Spinal cord (tissue), 10 donors: ENCODE results near the gene DYNLT2. TPM values are rescaled to one million over a fixed set of nuclear protein-coding genes. Genes with fewer than 3 reads are reported as not detected.

Experiments
- DNase-seq, 6 donors: peaks; one replicate each; pipeline versions ENCODE4 v3.0.0 to v3.0.0-alpha.2; 2013 to 2015; ENCODE audit warnings: low spot score in 6 of 6, low read depth in 4 of 6
- H3K27ac ChIP-seq: one replicate; pipeline ENCODE4 v1.5.1; 2013; ENCODE audit warnings: low read depth, low read length, control low read depth
- H3K27me3 ChIP-seq: one replicate; pipeline ENCODE4 v1.6.1; 2013; ENCODE audit warnings: low read length; ENCODE audit not compliant: control insufficient read depth, insufficient read depth
- H3K36me3 ChIP-seq: one replicate; pipeline ENCODE4 v1.6.1; 2013; ENCODE audit warnings: low read length; ENCODE audit not compliant: control insufficient read depth, insufficient read depth
- H3K4me1 ChIP-seq: one replicate; pipeline ENCODE4 v1.6.1; 2013; ENCODE audit warnings: low read length; ENCODE audit not compliant: control insufficient read depth, insufficient read depth
- H3K4me3 ChIP-seq: one replicate; pipeline ENCODE4 v1.5.1; 2013; ENCODE audit warnings: low read depth, low read length, control low read depth
- H3K9me3 ChIP-seq: one replicate; pipeline ENCODE4 v1.6.1; 2013; ENCODE audit warnings: low read length; ENCODE audit not compliant: control insufficient read depth, insufficient read depth
- WGBS: methylation state at CpG from one replicate; pipeline ENCODE4 v1.1.5; 2013; ENCODE audit warnings: missing lambda C conversion rate; ENCODE audit not compliant: insufficient coverage; 5-methylcytosine and 5-hydroxymethylcytosine counted together
- polyA plus RNA-seq, 2 donors: library from polyadenylated mRNA; unstranded; fragments of 120-200 nt; gene quantifications; one replicate each; pipeline ENCODE4 v1.2.1, GENCODE V29; 2013; ENCODE audit not compliant: insufficient read length in 2 of 2
- total RNA-seq, 2 donors: library from RNA; depleted of rRNA in 1 of 2; stranded (reverse); fragments of 120-200 nt in 1 of 2; fragments of >200 nt in 1 of 2; gene quantifications; one replicate each; pipeline versions ENCODE4 v1.2.3 to v1.2.4, GENCODE V29; 2013 to 2014
- donor health status: healthy.

The DYNLT2 gene
- total and polyA plus RNA-seq, 4 donors: 3.0 to 7.2 (median 5.7) TPM

GRCh38 chr6:169783971-169784820 lies 32.8 kb upstream of the DYNLT2 start:
- Histone ChIP-seq H3K9me3 (no peaks in the 10 kb centered on the region), H3K27ac (no peak overlapping the region), H3K27me3 (no peaks in the 10 kb centered on the region), H3K36me3 (peaks cover 35% of the 10 kb centered on the region), H3K4me3 (no peak overlapping the region), H3K4me1 (peaks cover 1% of the 10 kb centered on the region)
- 95% methylated on average over 21 of the region's 23 CpGs for WGBS
- DNase-seq: no peak

GRCh38 chr6:169783401-169783800 lies 32.0 kb upstream of the DYNLT2 start:
- 95% methylated on average over 9 of the region's 9 CpGs for WGBS
- DNase-seq: no peak
- no peaks in the 10 kb centered on the region for H3K4me1 ChIP-seq
- no peaks in the 10 kb centered on the region for H3K9me3 ChIP-seq
- no peak overlapping the region for H3K27ac ChIP-seq
- H3K4me3 ChIP-seq: no peak overlapping the region
- no peaks in the 10 kb centered on the region for H3K27me3 ChIP-seq
- peaks cover 43% of the 10 kb centered on the region for H3K36me3 ChIP-seq

GRCh38 chr6:169782966-169783365 lies 31.6 kb upstream of the DYNLT2 start:
- Histone ChIP-seq H3K36me3 (peaks cover 43% of the 10 kb centered on the region), H3K4me3 (no peak overlapping the region), H3K27ac (no peak overlapping the region), H3K4me1 (no peaks in the 10 kb centered on the region), H3K27me3 (no peaks in the 10 kb centered on the region), H3K9me3 (no peaks in the 10 kb centered on the region)
- 96% methylated on average over 8 of the region's 8 CpGs for WGBS
- no peak for DNase-seq

GRCh38 chr6:169780571-169781091 lies 29.3 kb upstream of the DYNLT2 start:
- no peak for DNase-seq
- Histone ChIP-seq H3K36me3 (peaks cover 54% of the 10 kb centered on the region), H3K27me3 (no peaks in the 10 kb centered on the region), H3K9me3 (no peaks in the 10 kb centered on the region), H3K27ac (no peak overlapping the region), H3K4me1 (no peaks in the 10 kb centered on the region), H3K4me3 (no peak overlapping the region)
- WGBS: 81% methylated on average over 8 of the region's 11 CpGs

- peaks cover 57% of the 10 kb centered on the region for H3K36me3 ChIP-seq
- H3K27ac ChIP-seq: no peak overlapping the region
- DNase-seq: no peak
- H3K4me1 ChIP-seq: no peaks in the 10 kb centered on the region
- H3K4me3 ChIP-seq: no peak overlapping the region
- no peaks in the 10 kb centered on the region for H3K27me3 ChIP-seq
- WGBS: 91% methylated on average over 2 of the region's 5 CpGs
- H3K9me3 ChIP-seq: no peaks in the 10 kb centered on the region
Measured at GRCh38 chr6:169779896-169780295, 28.5 kb upstream of the DYNLT2 start.

GRCh38 chr6:169779092-169779815 lies 27.9 kb upstream of the DYNLT2 start:
- Histone ChIP-seq H3K9me3 (no peaks in the 10 kb centered on the region), H3K4me3 (no peak overlapping the region), H3K27me3 (no peaks in the 10 kb centered on the region), H3K36me3 (peaks cover 57% of the 10 kb centered on the region), H3K27ac (no peak overlapping the region), H3K4me1 (no peaks in the 10 kb centered on the region)
- DNase-seq: no peak
- 95% methylated on average over 5 of the region's 8 CpGs for WGBS

- Histone ChIP-seq H3K4me1 (no peaks in the 10 kb centered on the region), H3K27ac (no peak overlapping the region), H3K9me3 (no peaks in the 10 kb centered on the region), H3K27me3 (no peaks in the 10 kb centered on the region), H3K36me3 (peaks cover 59% of the 10 kb centered on the region), H3K4me3 (no peak overlapping the region)
- WGBS: 95% methylated on average over 8 of the region's 12 CpGs
- no peak for DNase-seq
Measured at GRCh38 chr6:169778646-169779045, 27.3 kb upstream of the DYNLT2 start.

- H3K4me3 ChIP-seq: no peak overlapping the region
- H3K9me3 ChIP-seq: no peaks in the 10 kb centered on the region
- no peaks in the 10 kb centered on the region for H3K27me3 ChIP-seq
- H3K27ac ChIP-seq: no peak overlapping the region
- H3K4me1 ChIP-seq: no peaks in the 10 kb centered on the region
- WGBS: no CpG with 5 or more reads among the region's 12 CpGs
- no peak for DNase-seq
- H3K36me3 ChIP-seq: peaks cover 54% of the 10 kb centered on the region
Measured at GRCh38 chr6:169777896-169778295, 26.5 kb upstream of the DYNLT2 start.

- Histone ChIP-seq H3K4me1 (no peaks in the 10 kb centered on the region), H3K36me3 (peaks cover 64% of the 10 kb centered on the region), H3K27me3 (no peaks in the 10 kb centered on the region), H3K4me3 (no peak overlapping the region), H3K27ac (no peak overlapping the region), H3K9me3 (no peaks in the 10 kb centered on the region)
- no peak for DNase-seq
- 100% methylated on average over 1 of the region's 13 CpGs for WGBS
Measured at GRCh38 chr6:169776379-169776778, 25.0 kb upstream of the DYNLT2 start.
